ENCODE results near the gene OR1S2.
"Not testable (repeated sequence)": the region's sequence is repeated elsewhere in the genome, so short reads cannot be mapped to it uniquely, and the experiment has no call there.

Gene OR1S2, protein sequence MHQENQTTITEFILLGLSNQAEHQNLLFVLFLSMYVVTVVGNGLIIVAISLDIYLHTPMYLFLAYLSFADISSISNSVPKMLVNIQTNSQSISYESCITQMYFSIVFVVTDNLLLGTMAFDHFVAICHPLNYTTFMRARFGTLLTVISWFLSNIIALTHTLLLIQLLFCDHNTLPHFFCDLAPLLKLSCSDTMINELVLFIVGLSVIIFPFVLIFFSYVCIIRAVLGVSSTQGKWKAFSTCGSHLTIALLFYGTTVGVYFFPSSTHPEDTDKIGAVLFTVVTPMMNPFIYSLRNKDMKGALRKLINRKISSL

DNA sequence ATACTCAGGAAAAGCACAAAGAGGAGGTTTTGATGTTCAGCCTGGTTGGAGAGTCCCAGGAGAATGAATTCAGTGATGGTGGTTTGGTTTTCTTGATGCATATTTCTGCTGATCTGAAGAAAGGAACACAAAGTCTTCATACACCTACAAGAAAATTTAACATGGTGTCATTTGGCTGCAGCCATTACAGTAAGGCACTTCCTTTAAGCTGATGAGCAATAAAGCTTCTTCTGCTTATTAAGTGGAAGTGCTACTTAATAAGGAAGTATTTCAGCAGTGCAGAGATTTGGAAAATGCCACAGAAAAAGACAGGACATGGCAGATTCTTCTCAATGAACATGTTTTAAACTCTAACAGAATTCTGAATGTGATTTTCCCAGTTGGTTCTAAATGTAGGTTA lies at the start of gene OR1S2:
Gene OR1S2, minus strand, starts transcription at position 101 of the 400 bp plus-strand sequence. Its CDS starts 0 bp downstream, at position 101.
- in situ Hi-C loops (cut with MboI; ENCODE audit: low sequenced_read_pairs): no loop called here

DNA sequence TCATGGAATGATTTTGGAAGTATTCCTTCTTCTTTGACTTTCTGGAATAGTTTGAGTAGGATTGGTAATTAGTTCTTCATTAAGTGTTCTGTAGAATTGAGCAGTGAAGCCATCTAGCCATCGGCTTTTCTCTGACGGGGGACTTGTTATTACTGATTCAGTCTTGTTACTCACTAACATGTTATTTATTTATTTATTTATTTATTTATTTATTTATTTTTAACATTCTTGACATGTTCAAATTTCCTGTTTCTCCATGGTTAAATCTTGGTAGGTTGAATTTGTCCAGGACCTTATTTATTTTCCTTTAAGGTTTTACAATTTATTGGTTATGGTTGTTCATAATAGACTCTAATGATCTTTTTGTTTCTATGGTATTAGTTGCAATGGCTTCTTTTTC lies 40.0 kb upstream of the OR1S2 start:
- in situ Hi-C loops (cut with MboI; ENCODE audit: low sequenced_read_pairs): no loop called here

DNA sequence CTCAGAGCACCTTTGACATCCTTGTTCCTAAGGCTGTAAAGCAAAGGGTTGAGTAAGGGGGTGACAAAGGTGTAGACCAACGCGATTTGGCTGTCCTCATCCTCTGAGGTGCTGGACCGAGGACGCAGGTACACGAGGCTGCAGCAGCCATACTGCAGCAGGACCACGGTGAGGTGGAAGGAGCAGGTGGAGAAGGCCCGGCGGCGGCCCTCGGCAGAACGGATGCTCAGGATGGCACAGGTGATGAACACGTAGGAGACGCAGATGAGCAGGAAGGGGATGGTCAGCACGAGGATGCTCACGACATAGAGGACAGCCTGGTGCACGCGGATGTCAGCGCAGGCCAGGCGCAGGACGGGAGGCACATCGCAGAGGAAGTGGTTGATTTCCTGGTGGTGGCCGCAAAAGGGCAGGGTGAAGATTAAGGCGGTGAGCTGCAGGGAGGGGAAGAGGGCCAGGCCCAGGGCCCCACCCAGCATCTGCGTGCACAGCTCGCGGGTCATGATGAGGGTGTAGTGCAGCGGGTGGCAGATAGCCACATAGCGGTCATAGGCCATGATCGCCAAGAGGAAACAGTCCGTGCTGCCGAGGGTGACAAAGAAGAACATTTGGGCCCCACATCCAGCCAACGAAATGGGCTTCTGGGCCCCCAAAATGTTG lies 24.1 kb upstream of the OR1S2 start:
- in situ Hi-C loops (cut with MboI; ENCODE audit: low sequenced_read_pairs): no loop called here

DNA sequence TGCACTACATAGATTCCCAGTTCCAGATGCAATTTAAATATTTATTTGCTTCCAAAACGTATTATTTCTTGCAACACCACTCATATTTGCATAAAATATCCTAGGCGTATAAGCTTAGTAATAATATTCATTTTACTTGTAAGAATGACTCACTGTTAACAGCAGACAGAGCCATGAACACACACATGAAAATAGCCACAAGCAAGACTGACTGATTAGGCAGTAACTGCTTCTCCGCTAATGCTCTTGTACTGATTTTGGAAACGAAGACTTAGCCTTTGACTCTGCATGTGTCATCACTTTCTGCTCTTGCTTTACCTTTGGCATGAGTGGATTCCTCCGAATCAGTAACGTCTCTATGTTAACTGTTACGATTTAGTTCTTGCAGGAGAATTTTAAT lies 18.8 kb upstream of the OR1S2 start:
- in situ Hi-C loops (cut with MboI; ENCODE audit: low sequenced_read_pairs): no loop called here

DNA sequence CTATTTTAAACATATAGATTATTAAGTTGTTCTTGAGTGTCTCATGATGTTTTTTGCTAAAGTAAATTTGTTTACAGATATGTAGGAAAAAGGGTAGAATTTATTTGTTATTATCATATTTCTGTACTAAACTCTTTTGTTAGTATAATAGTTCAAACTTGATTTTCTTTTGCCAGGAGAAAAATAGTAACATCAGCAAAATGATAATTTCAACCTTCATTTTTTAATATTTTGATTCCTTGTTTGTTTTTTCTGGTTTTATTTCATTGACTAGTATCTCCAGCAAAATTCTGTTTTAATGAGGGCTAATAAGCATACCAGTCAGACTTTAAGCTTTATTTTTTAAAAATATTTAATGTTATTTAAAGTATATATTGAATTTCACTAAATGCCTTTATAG lies 12.5 kb upstream of the OR1S2 start:
- in situ Hi-C loops (cut with MboI; ENCODE audit: low sequenced_read_pairs): no loop called here

DNA sequence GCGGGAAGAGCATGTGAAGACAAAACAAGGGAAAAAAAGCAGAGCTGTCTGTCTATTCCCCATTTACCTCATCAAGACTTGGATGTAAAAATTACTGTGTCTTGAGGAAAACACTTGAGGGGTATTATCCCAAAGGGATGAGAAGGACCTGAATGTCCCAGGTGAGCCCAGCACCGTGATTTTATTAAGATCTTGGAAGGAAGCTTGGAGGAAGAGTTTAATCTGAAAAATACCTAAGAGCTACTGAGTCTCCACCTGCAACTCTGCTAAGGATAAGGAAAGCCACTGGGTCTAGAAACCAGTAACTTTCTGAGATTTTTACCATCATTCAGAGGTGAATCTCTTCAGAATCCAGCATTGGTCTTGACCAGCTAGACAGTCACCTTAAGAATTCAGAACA lies 8.5 kb upstream of the OR1S2 start, which contains the start of gene OR1S1:
Gene OR1S1, plus strand, starts transcription at position 301 of the 400 bp plus-strand sequence.
- in situ Hi-C loops (cut with MboI; ENCODE audit: low sequenced_read_pairs): not testable (repeated sequence)

DNA sequence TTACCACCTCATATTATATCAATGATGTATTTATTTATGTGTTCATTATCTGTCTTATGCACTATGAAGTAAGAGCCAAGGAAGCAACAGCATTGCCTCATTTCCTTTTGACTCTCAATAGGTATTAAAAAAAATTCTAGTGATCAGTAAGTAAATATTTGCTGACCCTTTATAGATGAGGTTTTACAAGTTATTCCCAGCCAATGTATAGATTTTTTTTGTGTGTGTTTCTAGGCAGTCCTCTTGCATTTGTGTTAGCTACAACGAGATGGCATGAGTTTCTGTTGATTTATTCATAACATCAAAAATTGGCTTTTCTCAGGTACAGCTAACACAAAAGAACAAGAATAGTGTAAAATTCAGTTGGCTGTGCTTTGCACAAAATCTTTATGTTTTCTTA lies 4.7 kb downstream of the OR1S2 start:
- in situ Hi-C loops (cut with MboI; ENCODE audit: low sequenced_read_pairs): no loop called here

DNA sequence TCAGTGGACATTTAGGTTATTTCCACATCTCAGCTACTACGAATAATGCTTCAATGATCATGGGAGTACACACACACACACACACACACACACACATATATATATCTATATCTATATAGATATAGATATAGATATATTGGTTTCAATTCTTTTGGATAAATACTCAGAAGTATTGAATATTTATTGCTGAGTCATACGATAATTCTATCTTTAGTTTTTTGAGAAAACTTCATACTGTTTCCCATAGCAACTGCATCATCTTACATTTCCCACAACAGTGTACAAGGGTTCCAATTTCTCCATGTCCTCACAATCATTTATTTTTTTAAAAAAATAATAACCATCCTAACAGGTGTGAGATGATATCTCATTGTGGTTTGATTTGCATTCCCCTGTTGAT lies 8.0 kb downstream of the OR1S2 start:
- in situ Hi-C loops (cut with MboI; ENCODE audit: low sequenced_read_pairs): no loop called here

DNA sequence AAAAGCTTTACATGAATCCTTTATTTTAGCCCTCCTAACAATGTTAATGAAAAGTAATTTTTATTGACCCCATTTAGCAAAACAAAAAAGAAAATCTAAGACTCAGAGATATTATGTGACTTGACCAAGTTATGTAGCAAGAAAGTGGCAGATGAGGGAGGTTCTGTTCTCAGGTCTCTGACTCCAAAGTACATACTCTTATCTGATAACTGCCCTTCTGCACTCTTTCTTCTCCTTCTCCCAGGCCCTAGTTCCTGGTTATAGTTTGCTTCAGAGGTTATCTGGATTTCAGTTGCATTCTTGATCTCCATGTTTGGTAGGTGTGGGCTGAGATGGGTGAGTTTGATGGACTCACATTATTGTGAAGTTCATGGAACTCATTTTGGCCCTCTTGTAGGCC lies 10.6 kb downstream of the OR1S2 start:
- in situ Hi-C loops (cut with MboI; ENCODE audit: low sequenced_read_pairs): no loop called here

DNA sequence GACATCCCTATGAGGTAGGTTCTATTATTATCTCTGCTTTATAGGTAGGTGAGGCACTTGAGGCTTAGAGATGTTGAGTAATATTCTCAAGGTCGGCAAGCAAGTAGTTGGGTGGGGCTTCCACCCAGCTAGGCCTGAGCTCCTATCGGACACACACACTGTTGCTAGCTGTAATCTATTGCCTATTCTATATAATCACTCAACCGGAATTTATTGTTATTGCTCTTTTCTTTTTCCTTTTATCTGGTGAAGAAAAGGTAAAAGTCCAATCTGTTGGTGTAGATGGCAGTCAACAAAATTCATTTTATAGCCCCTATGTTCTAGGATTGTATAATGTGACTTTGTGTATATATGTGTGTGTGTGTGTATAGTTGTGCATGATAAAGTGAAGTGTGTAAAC lies 11.7 kb downstream of the OR1S2 start:
- in situ Hi-C loops (cut with MboI; ENCODE audit: low sequenced_read_pairs): no loop called here

DNA sequence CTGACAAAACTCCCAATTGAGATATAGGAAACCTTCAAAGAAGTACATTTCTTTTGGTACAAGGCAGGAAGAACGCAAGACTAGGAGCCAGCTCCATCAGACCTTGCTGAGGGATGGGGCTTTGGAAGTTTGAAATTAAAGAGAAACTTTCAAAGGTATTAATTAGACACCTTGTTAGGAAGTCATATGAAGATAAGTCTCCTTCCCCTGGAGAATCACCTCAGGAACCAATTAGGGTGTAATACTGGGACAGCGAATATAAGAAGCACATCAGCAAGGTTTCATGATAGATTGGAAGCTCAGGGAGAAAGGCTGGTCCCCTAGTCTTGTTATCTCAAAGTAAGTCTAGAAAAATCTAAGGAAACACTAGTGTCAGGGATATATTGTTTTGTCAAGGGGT lies 15.2 kb downstream of the OR1S2 start, which contains the start of gene OR9Q2:
Gene OR9Q2, plus strand, starts transcription at position 301 of the 400 bp plus-strand sequence. CDS start 1,421 bp downstream, outside the sequence.
- in situ Hi-C loops (cut with MboI; ENCODE audit: low sequenced_read_pairs): no loop called here

DNA sequence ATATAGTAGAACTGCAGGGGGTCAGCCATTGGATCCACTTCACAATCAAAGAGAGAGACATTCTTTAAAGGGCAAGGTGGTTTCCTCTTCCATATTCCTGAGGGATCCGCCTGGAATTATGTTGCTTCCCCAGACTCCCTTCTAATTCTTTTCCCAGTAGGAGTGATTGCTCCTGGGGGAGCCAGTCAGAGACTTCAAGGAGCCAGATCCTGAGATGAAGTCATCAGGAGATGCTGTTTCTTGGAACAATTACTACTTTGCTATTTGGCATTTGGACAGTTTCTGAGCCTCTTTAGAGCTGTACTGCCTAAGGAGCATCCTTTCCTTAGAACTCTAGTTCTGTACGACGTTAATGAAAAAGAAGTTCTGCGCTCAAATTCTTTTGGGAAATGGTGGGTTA lies 17.0 kb downstream of the OR1S2 start:
- in situ Hi-C loops (cut with MboI; ENCODE audit: low sequenced_read_pairs): no loop called here

DNA sequence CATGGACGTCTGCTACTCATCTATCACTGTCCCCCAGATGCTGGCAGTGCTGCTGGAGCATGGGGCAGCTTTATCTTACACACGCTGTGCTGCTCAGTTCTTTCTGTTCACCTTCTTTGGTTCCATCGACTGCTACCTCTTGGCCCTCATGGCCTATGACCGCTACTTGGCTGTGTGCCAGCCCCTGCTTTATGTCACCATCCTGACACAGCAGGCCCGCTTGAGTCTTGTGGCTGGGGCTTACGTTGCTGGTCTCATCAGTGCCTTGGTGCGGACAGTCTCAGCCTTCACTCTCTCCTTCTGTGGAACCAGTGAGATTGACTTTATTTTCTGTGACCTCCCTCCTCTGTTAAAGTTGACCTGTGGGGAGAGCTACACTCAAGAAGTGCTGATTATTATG lies 24.3 kb downstream of the OR1S2 start:
- in situ Hi-C loops (cut with MboI; ENCODE audit: low sequenced_read_pairs): no loop called here

DNA sequence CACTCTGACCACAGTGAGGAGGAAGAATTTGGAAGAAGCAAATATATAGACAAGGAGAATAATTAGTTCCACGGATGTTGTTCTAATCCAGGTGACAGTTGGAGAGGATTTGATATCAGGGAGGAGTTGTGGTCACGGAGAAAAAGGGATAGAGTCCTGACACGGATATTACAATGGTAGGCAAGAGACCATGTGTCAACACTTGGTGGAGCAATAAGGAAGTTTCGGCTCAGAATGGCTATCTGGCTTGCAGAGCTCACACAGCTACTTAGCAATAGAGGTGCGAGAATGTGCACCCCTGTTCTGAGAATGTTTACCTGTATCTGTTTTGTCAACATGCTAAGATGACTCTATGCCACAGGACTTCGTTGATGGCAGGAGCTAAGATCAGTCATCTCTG lies 25.5 kb downstream of the OR1S2 start:
- in situ Hi-C loops (cut with MboI; ENCODE audit: low sequenced_read_pairs): no loop called here

DNA sequence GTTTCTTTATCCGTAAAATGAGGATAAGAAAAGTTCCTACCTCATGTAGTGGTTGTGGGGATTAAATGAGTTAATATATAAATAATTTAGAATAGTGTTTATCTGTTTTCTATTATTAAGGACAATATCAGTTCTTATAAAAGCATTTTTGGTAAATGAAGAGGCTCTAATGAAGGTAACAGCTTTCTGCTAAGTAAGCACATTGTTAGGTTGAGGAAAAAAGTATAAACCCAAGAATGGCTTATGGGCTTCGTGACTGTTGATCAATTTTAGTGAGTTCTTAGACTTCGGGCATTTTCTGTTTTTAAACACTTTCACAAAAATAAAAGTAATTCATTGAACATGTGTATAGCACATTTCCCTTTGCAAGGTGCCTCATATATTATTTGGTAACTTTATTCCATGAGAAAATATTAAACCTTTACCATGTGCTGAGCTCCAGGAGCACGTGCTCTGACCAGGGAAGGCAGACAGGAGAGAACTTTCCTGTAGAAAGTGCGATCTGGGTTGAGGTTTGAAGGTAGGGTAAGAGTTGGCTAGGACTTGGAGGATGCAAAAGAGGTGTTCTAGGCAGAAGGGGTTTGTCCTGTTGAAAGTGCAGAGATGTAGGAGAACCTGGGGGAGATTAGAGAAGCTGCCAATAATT lies 26.4 kb downstream of the OR1S2 start:
- in situ Hi-C loops (cut with MboI; ENCODE audit: low sequenced_read_pairs): no loop called here

DNA sequence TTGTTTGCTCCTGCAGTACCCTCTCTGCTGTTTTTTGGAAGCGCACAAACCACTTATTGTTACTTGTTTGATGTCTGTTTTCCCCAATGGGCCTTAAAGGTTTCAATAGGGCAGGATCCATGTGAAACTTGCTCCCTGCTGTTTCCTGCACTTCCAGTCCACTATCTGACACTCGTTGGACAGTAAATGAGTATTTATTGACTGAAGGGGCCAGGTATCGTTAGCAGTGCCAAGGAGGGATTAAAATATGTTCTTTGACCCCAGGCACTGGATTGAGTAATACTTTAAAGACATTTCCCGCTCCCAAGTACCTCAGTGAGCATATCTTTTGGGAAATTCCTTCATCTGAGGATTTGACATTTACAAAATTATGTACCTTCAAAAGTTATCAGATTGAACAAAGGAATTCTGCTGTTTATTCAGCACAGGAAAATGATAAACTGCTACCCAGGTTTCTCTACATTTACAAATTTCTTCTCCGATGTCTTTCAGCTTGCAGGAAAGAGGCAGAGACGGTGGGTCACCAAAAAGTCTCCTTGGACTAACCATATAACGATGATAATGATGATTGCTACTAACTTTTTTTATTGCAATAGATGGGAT lies 38.3 kb downstream of the OR1S2 start:
- in situ Hi-C loops (cut with MboI; ENCODE audit: low sequenced_read_pairs): no loop called here

DNA sequence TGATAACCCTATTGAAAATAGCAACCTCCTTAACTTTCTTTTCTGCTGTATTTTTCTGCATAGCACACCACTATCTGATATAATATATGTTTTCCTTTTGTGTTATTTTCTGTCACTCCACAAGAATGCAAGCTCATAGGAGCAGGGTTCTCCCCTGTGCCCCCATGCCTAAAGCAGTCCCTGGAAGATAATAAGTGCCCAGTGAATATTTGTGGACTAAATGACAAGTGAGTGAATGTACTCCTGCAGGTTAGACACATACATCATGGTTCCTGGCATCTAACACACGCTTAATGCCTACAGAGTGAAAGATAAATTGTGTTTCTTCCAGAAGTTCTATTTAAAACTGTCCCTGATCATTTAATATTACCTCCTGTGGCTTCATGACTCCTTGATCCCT lies 39.0 kb downstream of the OR1S2 start:
- in situ Hi-C loops (cut with MboI; ENCODE audit: low sequenced_read_pairs): no loop called here

DNA sequence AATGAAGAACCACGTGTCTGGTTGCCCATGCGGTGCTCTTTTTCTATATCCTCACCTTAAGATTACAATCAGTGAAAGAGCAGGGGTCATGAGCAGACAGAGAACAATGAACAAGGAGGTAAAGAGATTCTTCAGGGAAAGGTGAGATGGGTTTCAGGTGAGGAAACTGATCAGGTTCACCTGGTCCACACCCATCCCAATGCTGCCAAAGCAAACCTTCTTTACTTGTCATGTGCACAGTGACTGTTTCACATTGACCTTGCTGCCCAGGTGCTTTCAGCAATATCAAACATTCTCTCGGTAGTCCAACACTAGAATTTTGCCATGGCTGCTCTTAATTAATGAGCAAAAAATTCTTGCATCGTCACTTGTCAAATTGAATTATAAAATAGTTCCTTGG lies 39.6 kb downstream of the OR1S2 start:
- in situ Hi-C loops (cut with MboI; ENCODE audit: low sequenced_read_pairs): no loop called here
